ENCODE data around the gene RNF157. TPM values are rescaled to one million over a fixed set of nuclear protein-coding genes. Genes with fewer than 3 reads are reported as not detected.

The RNF157 gene
- total and polyA plus RNA-seq, 2 of the 13 experiments (the other 11 are each of a cell fraction or from before 2014, with no cell fraction given) = 0.44 to 1.5 TPM

GRCh38 chr17:76176701-76177574 lies 63.4 kb downstream of the RNF157 start (continued):
- TF ChIP-seq ATF4 (CRISPR knock-in tag; IDR thresholded peaks at IDR 0.05) (no peak), HDAC1 (CRISPR knock-in tag; IDR thresholded peaks at IDR 0.05) (peak; percentile 29; the same call in 1 of the 2 replicates)

GRCh38 chr17:76174037-76174436 lies 66.3 kb downstream of the RNF157 start:
- ChIA-PET CTCF (ENCODE audit: low intra/inter-chr PET ratio, low total read pairs) (interaction anchor here (1.0 to 1.8 kb wide), 2 partner anchors 8 to 53 kb away, joined by 3 to 4 read pairs; no protein-coding TSS in a partner anchor), POLR2A (interaction anchor here (0.8 to 1.2 kb wide), 4 partner anchors 8 to 91 kb away, joined by 3 to 5 read pairs (median 3); partner anchors contain the start of gene UBALD2)
- peak; percentile 74 for ATAC-seq
- H3K9ac ChIP-seq (ENCODE audit: insufficient read depth, low read depth, low read length) = 0 out of 2 replicates have a peak overlapping the region, but pooled peaks have one; percentile 9
- peak overlapping the region; percentile 46 for H3K4me2 ChIP-seq (ENCODE audit: low read depth, low read length)
- WGBS (ENCODE audit: low lambda C conversion rate) = 3% methylated on average over 9 of the region's 9 CpGs
- DNase-seq (ENCODE audit: low spot score) = peak; percentile 71
- in situ Hi-C loops (cut with HindIII; ENCODE audit: extremely low pct_ligation_motif_present, low pct_unique_long_range_greater_than_20kb) (no loop called here), intact Hi-C loops (cut with micrococcal nuclease; ENCODE audit: unreplicated experiment) (no loop called here)
- no peaks in the 10 kb centered on the region for H3K79me2 ChIP-seq (ENCODE audit: insufficient read depth, low read length)
- no TSS peak for BruUV-seq (replicated peaks)
- peak; percentile 81 for FAIRE-seq
- no peak overlapping the region for H3K27ac ChIP-seq (ENCODE audit: extremely low read length, insufficient read depth, low read length)
- peaks cover 34% of the 10 kb centered on the region for H3K4me1 ChIP-seq (ENCODE audit: insufficient read depth, low read length)
- no peaks in the 10 kb centered on the region for H3K36me3 ChIP-seq (replicated peaks in 1 of 2; ENCODE audit: control insufficient read depth in 1 of 2, insufficient read depth in 2 of 2, low read length in 2 of 2)
- H3K9me3 ChIP-seq (ENCODE audit: low read length) = no peaks in the 10 kb centered on the region
- H2AFZ ChIP-seq (ENCODE audit: low read length) = no peak overlapping the region
- peak overlapping the region in 2 of 3 experiments; percentile 11 to 13; a peak in 1 of 6 replicates for H3K4me3 ChIP-seq (replicated peaks in 1 of 3; ENCODE audit: insufficient read depth in 1 of 3, low read depth in 2 of 3, low read length in 3 of 3)
- no peaks in the 10 kb centered on the region; a peak in 1 of 5 replicates for H3K27me3 ChIP-seq (ENCODE audit: control insufficient read depth in 1 of 2, insufficient read depth in 2 of 2, low read length in 2 of 2)
- no peaks in the 10 kb centered on the region for H4K20me1 ChIP-seq (ENCODE audit: insufficient read depth, low read length)
- TF ChIP-seq GMEB1 (CRISPR knock-in tag; IDR thresholded peaks at IDR 0.05; ENCODE audit: borderline replicate concordance) (no peak), FOXA1 (IDR thresholded peaks at IDR 0.05) (no peak), FOXA1 (CRISPR knock-in tag; IDR thresholded peaks at IDR 0.05) (peak; percentile 80), IRF1 (CRISPR knock-in tag; IDR thresholded peaks at IDR 0.05; ENCODE audit: low read depth) (no peak), ZNF513 (CRISPR knock-in tag; conservative IDR thresholded peaks at IDR 0.05) (no peak), ATF7-NPFF (CRISPR knock-in tag; IDR thresholded peaks at IDR 0.05; ENCODE audit: low read depth) (0 out of 2 replicates have a peak, but pooled peaks have one; percentile 50), ZNF556 (CRISPR knock-in tag; IDR thresholded peaks at IDR 0.05; ENCODE audit: borderline replicate concordance) (no peak), THRA (CRISPR knock-in tag; IDR thresholded peaks at IDR 0.05; ENCODE audit: borderline replicate concordance) (peak; percentile 85; the same call in 1 of the 2 replicates), DR1 (CRISPR knock-in tag; IDR thresholded peaks at IDR 0.05) (no peak), RXRB (CRISPR knock-in tag; IDR thresholded peaks at IDR 0.05; ENCODE audit: borderline replicate concordance) (peak; percentile 91), BCL6 (CRISPR knock-in tag; IDR thresholded peaks at IDR 0.05) (peak; percentile 75), NFIC (IDR thresholded peaks at IDR 0.05; ENCODE audit: low read length) (peak; percentile 61; the same call in 1 of the 2 replicates)
